ENCODE data around the gene CAV1.

Gene CAV1

DNA sequence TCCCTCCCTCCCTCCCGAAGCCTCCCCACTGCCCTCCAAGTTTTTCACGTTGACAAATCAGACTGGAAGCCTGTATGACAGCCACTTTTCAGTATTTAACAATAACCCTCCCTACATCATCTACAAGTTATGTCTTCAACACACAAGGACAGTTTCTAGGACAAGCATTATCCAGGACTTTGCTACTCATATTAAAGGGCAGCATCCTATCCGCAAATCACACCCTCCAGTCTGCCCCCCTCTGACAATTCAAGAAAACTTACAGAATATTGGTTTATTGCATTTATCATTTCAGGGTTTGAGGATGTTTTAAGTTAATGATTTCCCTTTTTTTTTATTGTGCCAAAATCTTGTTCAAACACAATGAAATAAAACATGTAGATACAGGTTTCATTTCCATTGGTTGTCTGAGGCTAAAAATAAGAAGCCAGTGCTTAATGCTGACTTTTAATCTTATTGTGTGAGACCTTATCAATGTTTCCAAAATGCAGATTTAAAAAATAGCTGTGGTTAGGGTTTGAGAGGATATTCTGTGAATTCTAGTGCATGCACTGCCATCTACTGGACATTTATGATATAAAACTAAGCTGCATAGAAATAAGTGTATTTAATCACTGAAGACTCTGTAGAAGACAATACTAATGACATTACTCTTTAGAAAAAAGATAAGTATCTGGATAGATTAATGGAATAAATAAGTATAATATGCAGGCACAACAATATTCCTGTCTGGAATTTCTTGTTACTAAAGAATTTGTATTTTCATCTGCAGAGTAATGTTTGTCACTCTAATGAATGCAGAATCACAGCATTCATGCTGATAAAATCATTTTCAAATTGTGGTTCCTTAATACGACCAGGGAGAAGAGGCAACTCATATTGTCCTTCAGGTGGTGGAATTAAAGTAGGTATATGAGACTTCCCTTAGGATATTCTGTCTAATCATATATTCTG, 64.1 kb downstream of the CAV1 start:
- no peak overlapping the region for H3K27ac ChIP-seq
- TF ChIP-seq ZFX (IDR thresholded peaks at IDR 0.05; ENCODE audit: borderline replicate concordance) = no peak
- peak; percentile 94 for TF ChIP-seq CTCF (IDR thresholded peaks at IDR 0.05)

DNA sequence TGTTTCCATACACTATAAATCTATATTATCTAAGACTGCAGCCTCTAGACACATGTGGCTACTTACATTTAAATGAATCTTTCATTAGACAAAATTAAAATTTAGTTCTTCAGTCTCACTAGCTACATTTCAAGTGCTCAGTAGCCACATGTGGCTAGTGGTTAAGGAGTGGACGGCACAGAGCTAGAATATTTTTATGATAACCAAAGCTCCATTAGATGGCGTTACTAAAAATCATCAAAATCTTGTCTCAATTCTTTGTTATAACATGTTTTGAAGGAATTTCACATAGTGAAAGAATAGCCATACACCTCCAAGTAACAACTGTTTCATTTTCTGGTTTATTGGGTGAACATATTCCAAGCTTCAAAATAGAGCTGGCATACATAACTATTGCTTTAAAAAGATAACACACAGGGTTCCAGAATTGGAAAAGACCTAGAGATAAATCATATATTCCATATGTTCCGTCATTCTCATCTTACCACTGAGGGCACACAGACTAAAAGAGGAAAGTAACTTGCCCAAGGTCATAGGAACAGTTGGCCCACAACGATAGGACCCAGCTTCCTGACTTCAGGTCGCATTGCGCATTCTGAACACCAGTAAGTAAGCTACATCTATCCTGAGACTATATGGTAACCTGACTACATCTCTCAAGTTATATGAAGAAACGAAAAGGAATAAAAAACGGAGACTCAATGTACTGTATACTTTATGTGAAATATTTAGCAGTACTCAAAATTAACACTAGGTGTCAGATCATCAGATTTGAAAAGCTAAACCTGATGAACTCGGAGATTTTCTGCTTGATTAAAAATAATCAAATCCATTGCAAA, 66.6 kb downstream of the CAV1 start:
- no peak overlapping the region for H3K27ac ChIP-seq
- TF ChIP-seq ZFX (IDR thresholded peaks at IDR 0.05; ENCODE audit: borderline replicate concordance) (no peak), CTCF (IDR thresholded peaks at IDR 0.05) (peak; percentile 87)

DNA sequence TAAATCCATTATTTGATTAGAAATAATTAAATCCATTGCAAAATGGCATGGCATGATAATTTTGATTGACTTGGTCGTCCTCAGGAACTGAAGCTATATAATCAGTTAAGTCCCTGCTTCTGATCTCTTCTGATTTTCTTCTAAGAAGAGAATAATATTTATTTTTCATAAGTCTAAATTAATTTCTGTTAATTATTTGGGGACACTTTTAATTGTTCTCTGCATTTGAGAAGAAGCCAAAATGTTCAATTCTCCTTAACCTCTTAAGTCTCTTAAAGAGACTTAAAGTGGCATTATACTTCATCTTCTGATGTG, 67.2 kb downstream of the CAV1 start:
- no peak overlapping the region for H3K27ac ChIP-seq
- TF ChIP-seq ZFX (IDR thresholded peaks at IDR 0.05; ENCODE audit: borderline replicate concordance) = no peak
- TF ChIP-seq CTCF (IDR thresholded peaks at IDR 0.05) = peak; percentile 66

- H3K27ac ChIP-seq = no peak overlapping the region
- TF ChIP-seq ZFX (IDR thresholded peaks at IDR 0.05; ENCODE audit: borderline replicate concordance) = no peak
These were observed 67.6 kb downstream of the CAV1 start for GRCh38 chr7:116592445-116592844.

- no peak overlapping the region for H3K27ac ChIP-seq
- TF ChIP-seq CTCF (IDR thresholded peaks at IDR 0.05) (no peak), ZFX (IDR thresholded peaks at IDR 0.05; ENCODE audit: borderline replicate concordance) (no peak)
These were observed 68.7 kb downstream of the CAV1 start for GRCh38 chr7:116593359-116594075.

DNA sequence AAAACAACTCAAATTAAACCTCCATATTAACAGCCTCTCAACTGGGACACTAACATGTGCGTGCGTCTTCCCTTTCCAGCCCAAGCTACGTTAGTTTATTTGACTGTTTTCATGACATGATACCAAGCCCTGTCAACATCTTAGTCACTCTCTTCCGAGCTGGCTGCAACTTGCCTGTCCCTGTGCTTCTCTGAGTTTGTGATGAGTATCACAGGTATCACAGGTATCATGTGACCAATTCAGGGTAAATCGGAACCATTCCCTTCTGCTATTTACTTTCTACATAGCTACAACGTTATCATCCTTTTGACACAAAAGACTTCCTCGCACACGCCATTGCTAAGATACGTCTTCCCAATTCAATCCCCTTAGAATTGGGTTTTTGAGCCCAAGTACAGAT, 70.2 kb downstream of the CAV1 start:
- TF ChIP-seq ZFX (IDR thresholded peaks at IDR 0.05; ENCODE audit: borderline replicate concordance) = no peak
- TF ChIP-seq CTCF (IDR thresholded peaks at IDR 0.05) = no peak
- no peak overlapping the region for H3K27ac ChIP-seq

- H3K27ac ChIP-seq = no peak overlapping the region
- no peak for TF ChIP-seq ZFX (IDR thresholded peaks at IDR 0.05; ENCODE audit: borderline replicate concordance)
- TF ChIP-seq CTCF (IDR thresholded peaks at IDR 0.05) = no peak
These were observed 72.5 kb downstream of the CAV1 start for GRCh38 chr7:116597384-116597783.
